HEK293 (cell line): ENCODE results near the gene CACNG7.

Source experiments
- CTCF ChIP-seq: fragments of 450-650 bp; formaldehyde crosslinking; IDR thresholded peaks from 2 replicates; pipeline ENCODE4 v1.5.1; 2016; ENCODE audit warnings: missing biosample characterization, missing genetic modification characterization
- MYNN ChIP-seq: fragments of 450-650 bp; formaldehyde crosslinking; IDR thresholded peaks from 2 replicates; pipeline ENCODE4 v1.5.1; 2016; ENCODE audit warnings: missing biosample characterization, missing genetic modification characterization, borderline replicate concordance
- OSR2 ChIP-seq: fragments of 450-650 bp; formaldehyde crosslinking; IDR thresholded peaks from 2 replicates; pipeline ENCODE4 v1.5.1; 2016; ENCODE audit warnings: missing biosample characterization, missing genetic modification characterization
- REST ChIP-seq: fragments of 450-650 bp; formaldehyde crosslinking; IDR thresholded peaks from 2 replicates; pipeline ENCODE4 v1.5.1; 2016; ENCODE audit warnings: missing biosample characterization, missing genetic modification characterization
- ZEB2 ChIP-seq: fragments of 450-650 bp; formaldehyde crosslinking; IDR thresholded peaks from 2 replicates; pipeline ENCODE4 v1.5.1; 2016; ENCODE audit warnings: missing biosample characterization, missing genetic modification characterization
- ZNF121 ChIP-seq: fragments of 450-650 bp; formaldehyde crosslinking; IDR thresholded peaks from 2 replicates; pipeline ENCODE4 v1.5.1; 2016; ENCODE audit warnings: missing biosample characterization, missing genetic modification characterization
- ZNF221 ChIP-seq: fragments of 450-650 bp; formaldehyde crosslinking; IDR thresholded peaks from 2 replicates; pipeline ENCODE4 v1.5.1; 2017; ENCODE audit warnings: missing biosample characterization, missing genetic modification characterization, borderline replicate concordance
- ZNF24 ChIP-seq: fragments of 450-650 bp; formaldehyde crosslinking; IDR thresholded peaks from 2 replicates; pipeline ENCODE4 v1.5.1; 2016; ENCODE audit warnings: missing biosample characterization, missing genetic modification characterization
- ZNF280C ChIP-seq: fragments of 450-650 bp; formaldehyde crosslinking; IDR thresholded peaks from 2 replicates; pipeline ENCODE4 v1.5.1; 2016; ENCODE audit warnings: missing biosample characterization, missing genetic modification characterization
- ZNF302 ChIP-seq: fragments of 450-650 bp; formaldehyde crosslinking; IDR thresholded peaks from 2 replicates; pipeline ENCODE4 v1.5.1; 2016; ENCODE audit warnings: missing biosample characterization, missing genetic modification characterization, low read depth
- ZNF341 ChIP-seq: fragments of 450-650 bp; formaldehyde crosslinking; IDR thresholded peaks from 2 replicates; pipeline ENCODE4; 2016; ENCODE audit warnings: low read depth, missing biosample characterization, missing genetic modification characterization
- ZNF398 ChIP-seq: fragments of 450-650 bp; formaldehyde crosslinking; IDR thresholded peaks from 2 replicates; pipeline ENCODE4 v1.5.1; 2017; ENCODE audit warnings: missing biosample characterization, missing genetic modification characterization
- ZNF768 ChIP-seq: fragments of 450-650 bp; formaldehyde crosslinking; IDR thresholded peaks from 2 replicates; pipeline ENCODE4 v1.5.1; 2018; ENCODE audit warnings: missing biosample characterization, mild to moderate bottlenecking, missing genetic modification characterization
- TF ChIP-seq, protein P1 (sequence below): fragments of 450-650 bp; formaldehyde crosslinking; conservative IDR thresholded peaks from 2 replicates; pipeline ENCODE4 v1.5.1; 2016; ENCODE audit warnings: low read depth, missing biosample characterization, missing genetic modification characterization

DNA sequence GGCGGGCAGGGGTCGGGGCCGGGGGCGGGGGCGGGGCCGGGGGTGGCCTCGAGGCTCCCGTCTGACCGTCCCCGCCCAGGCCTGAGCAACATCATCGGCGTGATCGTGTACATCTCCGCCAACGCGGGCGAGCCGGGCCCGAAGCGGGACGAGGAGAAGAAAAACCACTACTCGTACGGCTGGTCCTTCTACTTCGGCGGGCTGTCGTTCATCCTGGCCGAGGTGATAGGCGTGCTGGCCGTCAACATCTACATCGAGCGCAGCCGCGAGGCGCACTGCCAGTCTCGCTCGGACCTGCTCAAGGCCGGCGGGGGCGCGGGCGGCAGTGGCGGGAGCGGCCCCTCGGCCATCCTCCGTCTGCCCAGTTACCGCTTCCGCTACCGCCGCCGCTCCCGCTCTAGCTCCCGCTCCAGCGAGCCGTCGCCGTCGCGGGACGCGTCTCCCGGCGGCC lies 72.9 kb downstream of the CACNG7 start:
- no peak for TF ChIP-seq ZNF768 (tag by site-specific recombination)
- no peak for TF ChIP-seq CTCF (tag by site-specific recombination)
- no peak for TF ChIP-seq OSR2
- TF ChIP-seq ZNF121, result no peak
- TF ChIP-seq ZNF221 (tag by site-specific recombination), result no peak
- no peak for TF ChIP-seq ZNF280C (tag by site-specific recombination)
- no peak for TF ChIP-seq ZEB2
- TF ChIP-seq ZNF24 (tag by site-specific recombination), result no peak
- TF ChIP-seq ZNF341 (tag by site-specific recombination), result no peak
- no peak for TF ChIP-seq ZNF398 (tag by site-specific recombination)
- TF ChIP-seq, protein P1, sequence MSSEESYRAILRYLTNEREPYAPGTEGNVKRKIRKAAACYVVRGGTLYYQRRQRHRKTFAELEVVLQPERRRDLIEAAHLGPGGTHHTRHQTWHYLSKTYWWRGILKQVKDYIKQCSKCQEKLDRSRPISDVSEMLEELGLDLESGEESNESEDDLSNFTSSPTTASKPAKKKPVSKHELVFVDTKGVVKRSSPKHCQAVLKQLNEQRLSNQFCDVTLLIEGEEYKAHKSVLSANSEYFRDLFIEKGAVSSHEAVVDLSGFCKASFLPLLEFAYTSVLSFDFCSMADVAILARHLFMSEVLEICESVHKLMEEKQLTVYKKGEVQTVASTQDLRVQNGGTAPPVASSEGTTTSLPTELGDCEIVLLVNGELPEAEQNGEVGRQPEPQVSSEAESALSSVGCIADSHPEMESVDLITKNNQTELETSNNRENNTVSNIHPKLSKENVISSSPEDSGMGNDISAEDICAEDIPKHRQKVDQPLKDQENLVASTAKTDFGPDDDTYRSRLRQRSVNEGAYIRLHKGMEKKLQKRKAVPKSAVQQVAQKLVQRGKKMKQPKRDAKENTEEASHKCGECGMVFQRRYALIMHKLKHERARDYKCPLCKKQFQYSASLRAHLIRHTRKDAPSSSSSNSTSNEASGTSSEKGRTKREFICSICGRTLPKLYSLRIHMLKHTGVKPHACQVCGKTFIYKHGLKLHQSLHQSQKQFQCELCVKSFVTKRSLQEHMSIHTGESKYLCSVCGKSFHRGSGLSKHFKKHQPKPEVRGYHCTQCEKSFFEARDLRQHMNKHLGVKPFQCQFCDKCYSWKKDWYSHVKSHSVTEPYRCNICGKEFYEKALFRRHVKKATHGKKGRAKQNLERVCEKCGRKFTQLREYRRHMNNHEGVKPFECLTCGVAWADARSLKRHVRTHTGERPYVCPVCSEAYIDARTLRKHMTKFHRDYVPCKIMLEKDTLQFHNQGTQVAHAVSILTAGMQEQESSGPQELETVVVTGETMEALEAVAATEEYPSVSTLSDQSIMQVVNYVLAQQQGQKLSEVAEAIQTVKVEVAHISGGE (tag by site-specific recombination), result no peak
- TF ChIP-seq MYNN, result no peak
- no peak for TF ChIP-seq REST (tag by site-specific recombination)
- TF ChIP-seq ZNF302 (tag by site-specific recombination), result no peak
